ENCODE measurements around the gene TRIM26. TPM values are rescaled to one million over a fixed set of nuclear protein-coding genes. Genes with fewer than 3 reads are reported as not detected.
A peak's percentile ranks its signal among the peaks of the same experiment; 100 is the strongest.

TRIM26 gene
- total and polyA plus RNA-seq, 2 of the 13 experiments (the other 11 are each of a cell fraction or from before 2014, with no cell fraction given): 27.1 to 38.7 TPM

DNA sequence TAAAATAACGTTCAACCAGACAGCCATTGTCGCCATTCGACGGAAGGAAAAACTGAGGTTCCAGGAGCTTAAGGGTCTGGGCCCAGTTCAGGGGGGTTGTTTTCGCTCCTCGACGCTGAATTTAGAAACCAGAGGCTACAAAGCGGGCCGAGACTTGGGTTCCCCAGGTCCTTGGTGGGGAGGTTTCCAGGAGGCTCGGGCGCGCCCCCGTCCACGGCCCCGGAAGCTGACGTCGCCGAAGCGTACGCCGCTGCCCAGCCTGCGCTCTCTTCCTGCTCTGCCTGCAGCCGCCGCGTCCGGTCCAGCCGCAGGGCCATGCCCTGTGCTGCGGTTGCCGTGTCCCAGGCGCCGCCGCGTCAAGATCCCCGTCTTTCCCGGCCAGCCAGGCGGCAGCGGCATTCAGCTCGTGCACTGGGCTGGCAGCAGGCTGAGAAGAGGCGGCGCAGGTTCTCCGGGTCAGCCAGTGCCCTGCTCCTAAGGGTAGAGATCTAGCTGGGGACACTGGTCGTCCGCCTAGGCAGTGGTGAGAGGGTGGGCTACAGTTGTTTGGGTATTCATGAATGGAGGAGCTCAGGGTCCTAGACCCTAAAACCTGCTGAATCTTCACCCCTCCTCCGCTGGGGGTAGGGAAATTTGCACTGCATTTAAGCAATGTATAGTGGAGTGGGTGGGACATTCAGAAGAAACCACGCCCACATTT, 901 bp upstream of the TRIM26 start (continued):
- no peak; the same call in 1 of the 2 replicates for TF ChIP-seq ZNF256 (CRISPR knock-in tag; conservative IDR thresholded peaks at IDR 0.05)
- TF ChIP-seq AGO1 (IDR thresholded peaks at IDR 0.05; ENCODE audit: low read depth, low read length, poor library complexity, severe bottlenecking): peak; percentile 31
- peak; percentile 84; the same call in 1 of the 2 replicates for TF ChIP-seq YEATS2 (CRISPR knock-in tag; IDR thresholded peaks at IDR 0.05; ENCODE audit: borderline replicate concordance)
- TF ChIP-seq, protein P1, sequence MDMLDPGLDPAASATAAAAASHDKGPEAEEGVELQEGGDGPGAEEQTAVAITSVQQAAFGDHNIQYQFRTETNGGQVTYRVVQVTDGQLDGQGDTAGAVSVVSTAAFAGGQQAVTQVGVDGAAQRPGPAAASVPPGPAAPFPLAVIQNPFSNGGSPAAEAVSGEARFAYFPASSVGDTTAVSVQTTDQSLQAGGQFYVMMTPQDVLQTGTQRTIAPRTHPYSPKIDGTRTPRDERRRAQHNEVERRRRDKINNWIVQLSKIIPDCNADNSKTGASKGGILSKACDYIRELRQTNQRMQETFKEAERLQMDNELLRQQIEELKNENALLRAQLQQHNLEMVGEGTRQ (IDR thresholded peaks at IDR 0.05; ENCODE audit: low read depth, low read length): no peak
- TF ChIP-seq, protein P1 (CRISPR knock-in tag; IDR thresholded peaks at IDR 0.05; ENCODE audit: borderline replicate concordance): peak; percentile 26; the same call in 1 of the 2 replicates
- TF ChIP-seq ZNF776 (CRISPR knock-in tag; IDR thresholded peaks at IDR 0.05): peak; percentile 98
- no peak for TF ChIP-seq ZNF839 (CRISPR knock-in tag; IDR thresholded peaks at IDR 0.05; ENCODE audit: borderline replicate concordance)
- TF ChIP-seq HDAC6 (IDR thresholded peaks at IDR 0.05; ENCODE audit: low read depth, low read length): no peak
- TF ChIP-seq FOXO1 (CRISPR knock-in tag; IDR thresholded peaks at IDR 0.05): peak; percentile 57; the same call in 1 of the 2 replicates
- TF ChIP-seq MXI1 (IDR thresholded peaks at IDR 0.05; ENCODE audit: borderline replicate concordance, low read depth, low read length): peak; percentile 84; the same call in 1 of the 3 replicates
- no peak for TF ChIP-seq ZFP1 (CRISPR knock-in tag; IDR thresholded peaks at IDR 0.05)
- TF ChIP-seq ARHGAP35 (CRISPR knock-in tag; IDR thresholded peaks at IDR 0.05; ENCODE audit: borderline replicate concordance): peak; percentile 80; the same call in 1 of the 2 replicates
- peak; percentile 47; the same call in 1 of the 2 replicates for TF ChIP-seq ZNF414 (CRISPR knock-in tag; IDR thresholded peaks at IDR 0.05)
- TF ChIP-seq ZNF496 (CRISPR knock-in tag; IDR thresholded peaks at IDR 0.05; ENCODE audit: insufficient replicate concordance): no peak
- TF ChIP-seq RFX1 (IDR thresholded peaks at IDR 0.05): no peak
- no peak for TF ChIP-seq SIN3B (IDR thresholded peaks at IDR 0.05; ENCODE audit: low read length)
- TF ChIP-seq, protein P2, sequence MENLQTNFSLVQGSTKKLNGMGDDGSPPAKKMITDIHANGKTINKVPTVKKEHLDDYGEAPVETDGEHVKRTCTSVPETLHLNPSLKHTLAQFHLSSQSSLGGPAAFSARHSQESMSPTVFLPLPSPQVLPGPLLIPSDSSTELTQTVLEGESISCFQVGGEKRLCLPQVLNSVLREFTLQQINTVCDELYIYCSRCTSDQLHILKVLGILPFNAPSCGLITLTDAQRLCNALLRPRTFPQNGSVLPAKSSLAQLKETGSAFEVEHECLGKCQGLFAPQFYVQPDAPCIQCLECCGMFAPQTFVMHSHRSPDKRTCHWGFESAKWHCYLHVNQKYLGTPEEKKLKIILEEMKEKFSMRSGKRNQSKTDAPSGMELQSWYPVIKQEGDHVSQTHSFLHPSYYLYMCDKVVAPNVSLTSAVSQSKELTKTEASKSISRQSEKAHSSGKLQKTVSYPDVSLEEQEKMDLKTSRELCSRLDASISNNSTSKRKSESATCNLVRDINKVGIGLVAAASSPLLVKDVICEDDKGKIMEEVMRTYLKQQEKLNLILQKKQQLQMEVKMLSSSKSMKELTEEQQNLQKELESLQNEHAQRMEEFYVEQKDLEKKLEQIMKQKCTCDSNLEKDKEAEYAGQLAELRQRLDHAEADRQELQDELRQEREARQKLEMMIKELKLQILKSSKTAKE (CRISPR knock-in tag; IDR thresholded peaks at IDR 0.05; ENCODE audit: borderline replicate concordance): no peak
- TF ChIP-seq ZNF572 (CRISPR knock-in tag; IDR thresholded peaks at IDR 0.05): peak; percentile 94; the same call in 1 of the 2 replicates
- TF ChIP-seq FOXK1 (CRISPR knock-in tag; IDR thresholded peaks at IDR 0.05; ENCODE audit: borderline replicate concordance, low read depth): no peak; the same call in 1 of the 2 replicates
- peak; percentile 60; the same call in 1 of the 2 replicates for TF ChIP-seq ZNF20 (CRISPR knock-in tag; IDR thresholded peaks at IDR 0.05)
- no peak for TF ChIP-seq TRIM24 (CRISPR knock-in tag; IDR thresholded peaks at IDR 0.05)
- TF ChIP-seq SNAPC5 (CRISPR knock-in tag; IDR thresholded peaks at IDR 0.05; ENCODE audit: borderline replicate concordance): no peak
- TF ChIP-seq, protein P3, sequence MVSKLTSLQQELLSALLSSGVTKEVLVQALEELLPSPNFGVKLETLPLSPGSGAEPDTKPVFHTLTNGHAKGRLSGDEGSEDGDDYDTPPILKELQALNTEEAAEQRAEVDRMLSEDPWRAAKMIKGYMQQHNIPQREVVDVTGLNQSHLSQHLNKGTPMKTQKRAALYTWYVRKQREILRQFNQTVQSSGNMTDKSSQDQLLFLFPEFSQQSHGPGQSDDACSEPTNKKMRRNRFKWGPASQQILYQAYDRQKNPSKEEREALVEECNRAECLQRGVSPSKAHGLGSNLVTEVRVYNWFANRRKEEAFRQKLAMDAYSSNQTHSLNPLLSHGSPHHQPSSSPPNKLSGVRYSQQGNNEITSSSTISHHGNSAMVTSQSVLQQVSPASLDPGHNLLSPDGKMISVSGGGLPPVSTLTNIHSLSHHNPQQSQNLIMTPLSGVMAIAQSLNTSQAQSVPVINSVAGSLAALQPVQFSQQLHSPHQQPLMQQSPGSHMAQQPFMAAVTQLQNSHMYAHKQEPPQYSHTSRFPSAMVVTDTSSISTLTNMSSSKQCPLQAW (CRISPR knock-in tag; IDR thresholded peaks at IDR 0.05): peak; percentile 96
- no peak for TF ChIP-seq U2AF2 (IDR thresholded peaks at IDR 0.05; ENCODE audit: low read depth, low read length)
